Urinary bladder (tissue), 4 donors: Measurements from ENCODE around the gene CRB3. TPM values are rescaled to one million over a fixed set of nuclear protein-coding genes. Genes with fewer than 3 reads are reported as not detected.

ENCODE experiments used
- DNase-seq: peaks from one replicate; pipeline ENCODE4 v3.0.0-alpha.2; 2015; ENCODE audit errors: extremely low spot score
- H3K27ac ChIP-seq: one replicate; pipeline ENCODE4 v1.5.1; 2013; ENCODE audit warnings: low read depth, mild to moderate bottlenecking, moderate library complexity
- H3K36me3 ChIP-seq: one replicate; pipeline ENCODE4 v1.6.1; 2013; ENCODE audit warnings: mild to moderate bottlenecking, moderate library complexity; ENCODE audit not compliant: insufficient read depth
- H3K4me1 ChIP-seq: one replicate; pipeline ENCODE4 v1.6.1; 2013; ENCODE audit warnings: mild to moderate bottlenecking, moderate library complexity; ENCODE audit not compliant: insufficient read depth
- H3K4me3 ChIP-seq: one replicate; pipeline ENCODE4 v1.5.1; 2013; ENCODE audit warnings: low read depth, low read length
- WGBS: extraction: QIAGEN DNeasy Blood & Tissue Kit; methylation state at CpG from one replicate; pipeline ENCODE4 v1.1.7; 2013; 5-methylcytosine and 5-hydroxymethylcytosine counted together
- polyA plus RNA-seq: library from polyadenylated mRNA; stranded (reverse); fragments of 200-250 nt; gene quantifications from one replicate; pipeline ENCODE4 v1.2.3, GENCODE V29; 2013
- total RNA-seq: library from RNA; depleted of rRNA; stranded (reverse); fragments of >200 nt; gene quantifications from one replicate; pipeline ENCODE4 v1.2.3, GENCODE V29; 2014
- donor health status: healthy with polysubstance abuse.
- donor health status: healthy.

The CRB3 gene
- total and polyA plus RNA-seq, 2 donors = 4.4 to 6.1 TPM

GRCh38 chr19:6450166-6450565 is 13.9 kb upstream of the CRB3 start:
- DNase-seq = no peak
- Histone ChIP-seq H3K27ac (no peak overlapping the region), H3K4me3 (no peak overlapping the region), H3K36me3 (peaks cover 2% of the 10 kb centered on the region), H3K4me1 (no peaks in the 10 kb centered on the region)
- 96% methylated on average over 5 of the region's 5 CpGs for WGBS

DNA sequence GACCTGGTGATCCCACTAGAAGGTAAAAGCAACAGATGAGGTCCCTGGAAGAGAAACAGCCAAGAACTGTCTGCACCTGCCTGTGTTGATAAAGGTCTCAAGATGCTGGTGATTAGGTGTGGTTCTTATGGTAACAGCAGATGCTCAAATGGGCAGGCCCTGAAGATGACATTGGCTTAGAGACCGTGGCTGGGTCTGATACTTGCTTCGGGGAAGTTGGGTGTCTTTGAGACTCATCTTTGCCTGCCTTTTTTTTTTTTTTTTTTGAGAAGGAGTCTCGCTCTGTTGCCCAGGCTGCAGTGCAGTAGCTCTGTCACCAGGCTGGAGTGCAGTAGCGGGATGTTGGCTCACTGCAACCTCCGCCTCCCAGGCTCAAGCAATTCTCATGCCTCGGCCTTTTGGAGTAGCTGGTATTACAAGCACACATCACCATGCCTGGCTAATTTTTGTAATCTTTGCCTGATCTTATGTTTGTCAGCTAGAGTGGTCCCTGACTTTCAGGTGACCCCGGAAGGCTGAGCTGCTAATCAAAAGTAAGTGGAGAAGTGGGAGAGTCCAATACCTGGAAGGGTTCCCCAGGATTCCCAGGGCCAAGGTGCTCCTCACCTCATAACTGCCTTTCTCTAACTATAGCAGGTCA is 12.4 kb upstream of the CRB3 start:
- Histone ChIP-seq H3K27ac (no peak overlapping the region), H3K4me1 (no peaks in the 10 kb centered on the region), H3K4me3 (no peak overlapping the region), H3K36me3 (peaks cover under 1% of the 10 kb centered on the region)
- 94% methylated on average over 7 of the region's 7 CpGs for WGBS
- DNase-seq = no peak

DNA sequence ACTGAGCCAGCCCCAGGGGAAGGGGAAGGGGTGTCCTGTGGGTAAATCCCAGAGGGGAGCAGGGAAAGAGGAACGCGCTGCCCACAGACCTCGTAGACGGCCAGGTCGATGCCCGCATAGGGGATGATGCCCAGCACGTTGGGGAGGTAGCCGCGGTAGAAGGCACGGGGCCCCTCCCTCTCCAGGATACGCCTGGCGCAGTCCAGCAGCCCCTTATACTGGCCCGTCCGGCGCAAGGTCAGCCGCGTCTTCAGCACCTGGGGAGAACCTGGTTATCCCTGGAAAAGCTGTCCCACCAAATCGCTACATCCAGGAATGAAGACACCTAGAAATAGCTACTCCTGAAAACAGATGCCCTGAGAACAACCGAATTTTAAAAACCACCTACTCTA is 11.9 kb upstream of the CRB3 start:
- WGBS = 96% methylated on average over 19 of the region's 19 CpGs

DNA sequence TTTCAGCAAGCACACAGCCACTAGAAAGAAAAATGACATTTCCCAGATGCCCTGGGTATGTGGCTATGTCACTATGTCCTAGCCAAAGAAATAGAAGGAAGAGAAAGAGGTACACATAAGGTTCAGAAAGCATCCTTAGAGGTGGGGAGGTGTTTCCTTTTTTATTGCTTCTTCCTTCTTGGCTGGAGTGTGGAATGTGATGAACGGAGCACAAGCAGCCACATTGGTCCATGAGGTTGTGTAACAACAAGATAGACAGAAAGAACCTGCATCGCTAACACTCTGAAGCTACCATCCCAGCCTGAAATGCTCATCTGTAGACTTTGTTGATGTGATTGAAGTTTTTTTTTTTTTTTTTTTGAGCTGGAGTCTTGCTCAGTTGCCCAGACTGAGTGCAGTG is 11.2 kb upstream of the CRB3 start:
- Histone ChIP-seq H3K4me1 (no peaks in the 10 kb centered on the region), H3K36me3 (no peaks in the 10 kb centered on the region), H3K27ac (no peak overlapping the region), H3K4me3 (no peak overlapping the region)
- 99% methylated on average over 2 of the region's 2 CpGs for WGBS
- DNase-seq = no peak

More for the DNA sequence above, 11.9 kb upstream of the CRB3 start:
- DNase-seq = no peak
- no peaks in the 10 kb centered on the region for H3K36me3 ChIP-seq
- H3K4me1 ChIP-seq = no peaks in the 10 kb centered on the region
- H3K4me3 ChIP-seq = no peak overlapping the region
- no peak overlapping the region for H3K27ac ChIP-seq

- H3K36me3 ChIP-seq = no peaks in the 10 kb centered on the region
- WGBS = 98% methylated on average over 11 of the region's 11 CpGs
- no peak overlapping the region for H3K4me3 ChIP-seq
- DNase-seq = no peak
- no peak overlapping the region for H3K27ac ChIP-seq
- no peaks in the 10 kb centered on the region for H3K4me1 ChIP-seq
Measured at GRCh38 chr19:6453951-6454565, 10.0 kb upstream of the CRB3 start.

DNA sequence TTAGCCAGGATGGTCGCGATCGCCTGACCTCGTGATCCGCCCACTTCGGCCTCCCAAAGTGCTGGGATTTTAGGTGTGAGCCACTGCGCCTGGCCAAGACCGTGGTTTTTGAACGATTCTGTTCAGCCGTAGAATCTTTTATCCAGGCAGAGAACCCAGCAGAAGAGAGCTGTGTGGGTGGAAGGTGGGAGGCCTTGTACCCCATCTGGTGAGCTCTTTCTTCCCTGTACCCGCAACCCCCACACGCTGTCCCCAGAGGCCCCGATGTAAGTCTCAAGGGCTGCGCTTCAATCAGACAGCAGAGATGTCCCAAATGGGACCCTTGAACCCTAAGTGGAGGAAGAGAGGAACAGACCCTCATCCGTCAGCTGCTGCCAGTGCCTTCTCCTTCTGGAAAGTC is 8.1 kb upstream of the CRB3 start:
- Histone ChIP-seq H3K36me3 (no peaks in the 10 kb centered on the region), H3K4me3 (no peak overlapping the region), H3K27ac (no peak overlapping the region), H3K4me1 (no peaks in the 10 kb centered on the region)
- no peak for DNase-seq
- 88% methylated on average over 15 of the region's 15 CpGs for WGBS

GRCh38 chr19:6457958-6458694 is 5.9 kb upstream of the CRB3 start:
- Histone ChIP-seq H3K27ac (no peak overlapping the region), H3K4me3 (no peak overlapping the region)
- WGBS = 82% methylated on average over 17 of the region's 17 CpGs

DNA sequence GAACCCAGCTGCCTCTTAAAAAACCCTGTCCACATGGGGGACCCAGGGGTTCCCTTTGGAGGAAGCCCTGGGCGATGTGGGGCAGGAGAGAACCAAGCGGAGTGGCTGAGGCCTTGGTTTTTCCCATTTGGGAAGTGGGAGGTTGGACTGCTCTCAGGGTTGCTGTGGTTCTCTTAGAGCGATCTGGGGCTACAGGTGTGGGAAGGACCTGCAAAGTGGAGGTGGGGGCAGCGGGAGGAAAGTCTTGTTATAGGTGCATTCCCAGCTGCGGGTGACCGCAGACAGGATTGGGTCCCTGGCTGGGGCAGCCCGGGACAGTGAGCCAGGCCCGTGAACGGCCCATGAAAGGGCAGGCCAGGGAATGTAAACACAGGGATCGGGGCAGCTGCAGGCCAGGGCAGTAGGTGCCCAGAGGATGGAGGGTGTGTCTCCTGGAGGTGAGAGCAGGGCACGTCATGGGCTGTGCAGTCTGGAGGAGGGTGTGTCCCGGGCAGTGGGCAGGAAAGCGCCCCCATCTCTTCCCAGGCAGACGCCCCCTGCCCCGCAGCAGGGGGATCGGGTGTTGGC is 5.3 kb upstream of the CRB3 start:
- Histone ChIP-seq H3K27ac (peak overlapping the region; percentile 7), H3K36me3 (no peaks in the 10 kb centered on the region), H3K4me3 (peak overlapping the region; percentile 87), H3K4me1 (no peaks in the 10 kb centered on the region)
- 34% methylated on average over 16 of the region's 16 CpGs for WGBS
- DNase-seq = no peak

More at GRCh38 chr19:6457958-6458694, 5.9 kb upstream of the CRB3 start:
- no peak for DNase-seq
- no peaks in the 10 kb centered on the region for H3K4me1 ChIP-seq
- no peaks in the 10 kb centered on the region for H3K36me3 ChIP-seq

DNA sequence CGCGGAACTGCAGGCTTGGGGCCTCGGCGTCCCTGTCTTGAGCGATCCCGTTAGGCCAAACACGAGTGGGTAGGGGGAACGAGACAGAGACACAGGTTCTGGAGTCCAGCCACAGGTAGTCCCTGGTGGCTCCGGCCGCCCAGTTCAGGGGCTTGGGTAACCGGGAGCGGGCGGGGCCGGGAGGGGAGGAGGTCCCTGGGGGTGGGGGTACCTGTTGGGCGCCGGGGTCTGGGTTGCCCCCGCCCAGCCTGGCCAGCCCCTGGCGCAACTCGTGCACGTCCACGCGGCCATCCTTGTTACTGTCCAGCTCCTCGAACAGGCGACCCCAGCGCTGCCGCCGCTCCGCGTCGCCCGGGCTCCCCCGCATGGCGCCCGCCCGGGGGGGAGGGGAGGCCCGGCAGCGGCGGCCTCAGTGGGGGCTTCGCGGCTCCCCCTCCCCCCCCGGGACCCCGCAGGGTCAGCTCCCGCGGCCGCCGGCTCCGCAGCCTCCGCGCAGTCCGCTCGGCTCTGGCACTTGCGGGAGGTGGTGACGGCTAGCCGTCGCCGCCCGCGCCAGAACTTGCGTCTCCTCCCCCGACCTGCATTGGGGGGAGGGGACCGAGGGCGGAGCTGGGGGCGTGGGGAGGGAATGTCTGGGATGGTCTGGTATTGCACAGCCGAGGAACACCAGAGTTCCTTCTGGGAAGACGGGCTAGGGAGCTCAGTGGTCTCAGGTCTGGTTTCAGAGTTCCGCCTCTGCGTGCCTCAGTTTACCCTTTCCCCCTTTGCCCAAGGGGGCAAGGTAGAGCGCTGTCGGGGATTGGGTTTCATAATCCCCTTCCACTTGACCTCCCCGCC is 4.6 kb upstream of the CRB3 start, which contains the start of gene SLC25A23:
TSS of gene SLC25A23 (minus strand) at position 531 of the 837 bp plus-strand sequence. CDS start at position 367, 164 bp downstream.
- Histone ChIP-seq H3K27ac (peak within 1 kb of the TSS; percentile 25), H3K4me3 (peak within 1 kb of the TSS; percentile 87), H3K4me1 (no peaks in the 10 kb centered on the region), H3K36me3 (no peaks in the 10 kb centered on the region)
- peak; percentile 35 for DNase-seq
- WGBS = under 1% methylated on average over 61 of the region's 70 CpGs

DNA sequence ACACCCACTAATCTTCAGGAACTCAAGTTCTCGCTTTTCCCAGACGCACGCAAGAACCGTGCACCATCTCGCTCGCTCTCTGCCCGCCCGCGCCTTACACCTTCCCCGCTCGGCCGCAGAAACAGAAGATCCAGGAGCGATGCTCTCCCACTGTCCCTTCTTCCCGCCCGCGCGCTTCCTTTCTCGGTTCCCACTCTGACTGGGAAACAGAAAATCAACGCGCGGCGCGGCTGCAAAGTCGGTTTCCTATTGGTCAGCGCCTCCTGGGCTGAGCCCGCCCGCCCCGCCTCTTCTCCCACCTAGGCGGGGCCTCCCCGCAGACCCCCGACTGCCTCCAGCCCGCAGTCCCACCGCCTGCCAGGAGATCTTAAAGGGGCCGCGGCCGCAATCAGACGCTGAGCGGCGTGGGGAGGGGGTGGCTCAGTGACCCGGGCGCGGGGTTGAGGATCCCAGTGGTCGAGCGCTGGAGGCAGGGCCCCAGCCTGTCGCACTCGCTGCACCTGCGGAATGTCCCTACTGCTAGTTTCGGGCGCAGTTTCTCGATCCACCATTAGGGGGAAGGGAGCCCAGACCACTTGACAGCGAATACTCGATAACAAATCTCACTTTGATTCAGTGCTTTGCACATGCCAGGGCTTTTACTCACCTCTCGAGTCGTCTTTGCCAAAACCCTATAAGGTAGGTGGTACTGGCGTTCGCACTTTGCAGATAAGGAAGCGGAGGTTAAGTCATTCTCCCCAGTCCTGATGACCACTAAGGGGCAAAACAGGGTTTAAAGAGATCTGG is 3.8 kb upstream of the CRB3 start:
- under 1% methylated on average over 57 of the region's 57 CpGs for WGBS
- peak; percentile 95 for DNase-seq
- Histone ChIP-seq H3K36me3 (no peaks in the 10 kb centered on the region), H3K27ac (peak overlapping the region; percentile 25), H3K4me3 (peak overlapping the region; percentile 87), H3K4me1 (no peaks in the 10 kb centered on the region)

DNA sequence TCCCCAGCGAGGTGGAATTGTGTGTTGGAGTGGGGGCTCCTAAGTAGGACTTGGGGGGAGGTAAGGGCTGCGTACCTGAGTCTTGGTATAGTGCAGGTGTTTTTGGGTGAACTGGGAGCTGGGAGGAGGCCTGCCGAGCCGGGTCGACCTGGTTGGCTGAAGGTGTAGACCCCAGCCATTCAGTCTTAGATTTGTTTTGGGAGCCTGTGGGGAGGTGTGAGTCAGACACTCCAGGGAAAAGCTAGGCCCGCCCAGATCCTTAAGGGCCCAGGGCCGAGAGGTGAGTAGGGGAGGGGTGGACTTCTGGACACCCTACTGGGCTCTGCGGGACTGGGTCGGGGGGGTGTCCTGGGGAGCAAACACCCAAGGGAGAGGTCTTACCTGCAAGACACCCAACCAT is 935 bp downstream of the CRB3 start:
- H3K4me3 ChIP-seq = no peak overlapping the region
- no peak for DNase-seq
- H3K4me1 ChIP-seq = no peaks in the 10 kb centered on the region
- no peaks in the 10 kb centered on the region for H3K36me3 ChIP-seq
- H3K27ac ChIP-seq = no peak overlapping the region
- 42% methylated on average over 9 of the region's 9 CpGs for WGBS

GRCh38 chr19:6465663-6466062 is 1.6 kb downstream of the CRB3 start:
- Histone ChIP-seq H3K4me3 (no peak overlapping the region), H3K27ac (no peak overlapping the region), H3K4me1 (no peaks in the 10 kb centered on the region), H3K36me3 (no peaks in the 10 kb centered on the region)
- DNase-seq = no peak
- 94% methylated on average over 8 of the region's 8 CpGs for WGBS
